HepG2 (cell line): ENCODE measurements around the gene SELENOV. TPM values are rescaled to one million over a fixed set of nuclear protein-coding genes. Genes with fewer than 3 reads are reported as not detected.
A peak's percentile ranks its signal among the peaks of the same experiment; 100 is the strongest.

Source experiments
- ATM ChIP-seq: fragments of 450-650 bp; IDR thresholded peaks from 2 replicates; pipeline ENCODE4 v1.7.1; 2017; ENCODE audit warnings: mild to moderate bottlenecking, borderline replicate concordance
- CEBPG ChIP-seq: IDR thresholded peaks from 2 replicates; pipeline ENCODE4 v1.6.1; 2016
- CSRNP2 ChIP-seq: sonication (generic); formaldehyde crosslinking; conservative IDR thresholded peaks from 2 replicates; pipeline ENCODE4 v1.8.0; 2022; ENCODE audit warnings: low read depth, missing genetic modification reagents
- FIP1L1 ChIP-seq: fragments of 200-400 bp; formaldehyde crosslinking; IDR thresholded peaks from 2 replicates; pipeline ENCODE4 v1.6.1; 2018; ENCODE audit warnings: low read depth, mild to moderate bottlenecking, low read length, moderate library complexity, borderline replicate concordance; ENCODE audit not compliant: insufficient read depth
- FOXC1 ChIP-seq: sonication (generic); formaldehyde crosslinking; IDR thresholded peaks from 2 replicates; pipeline ENCODE4 v1.8.0; 2022; ENCODE audit warnings: mild to moderate bottlenecking, missing genetic modification reagents, borderline replicate concordance
- HINFP ChIP-seq: sonication (generic); formaldehyde crosslinking; IDR thresholded peaks from 2 replicates; pipeline ENCODE4 v1.4.0; 2020; ENCODE audit warnings: low read depth, mild to moderate bottlenecking, missing genetic modification reagents
- HNF1B ChIP-seq: sonication (generic); formaldehyde crosslinking; IDR thresholded peaks from 2 replicates; pipeline ENCODE4 v1.5.1; 2020; ENCODE audit warnings: mild to moderate bottlenecking, moderate library complexity, missing genetic modification reagents
- KLF15 ChIP-seq: sonication (generic); formaldehyde crosslinking; IDR thresholded peaks from 2 replicates; pipeline ENCODE4 v1.8.1; 2023; ENCODE audit warnings: borderline replicate concordance, mild to moderate bottlenecking, inconsistent platforms, missing genetic modification reagents, mixed read lengths
- MED8 ChIP-seq: sonication (generic); formaldehyde crosslinking; IDR thresholded peaks from 2 replicates; pipeline ENCODE4 v1.8.1; 2023; ENCODE audit warnings: mild to moderate bottlenecking, missing genetic modification reagents; ENCODE audit not compliant: insufficient replicate concordance
- MLX ChIP-seq: IDR thresholded peaks from 2 replicates; pipeline ENCODE4 v1.6.1; 2016
- PRDM15 ChIP-seq: sonication (generic); formaldehyde crosslinking; IDR thresholded peaks from 2 replicates; pipeline ENCODE4 v1.4.0; 2020; ENCODE audit warnings: missing genetic modification reagents
- SMC3 ChIP-seq: IDR thresholded peaks from 2 replicates; pipeline ENCODE4 v1.6.1; 2011; ENCODE audit warnings: low read length, improper control_type of control experiment
- ZKSCAN5 ChIP-seq: sonication (generic); formaldehyde crosslinking; IDR thresholded peaks from 2 replicates; pipeline ENCODE4 v1.5.1; 2020; ENCODE audit warnings: mild to moderate bottlenecking, missing genetic modification reagents
- ZNF496 ChIP-seq: sonication (generic); formaldehyde crosslinking; IDR thresholded peaks from 2 replicates; pipeline ENCODE4 v1.8.1; 2023; ENCODE audit warnings: mild to moderate bottlenecking, moderate library complexity, missing genetic modification reagents; ENCODE audit not compliant: insufficient replicate concordance
- ZNF768 ChIP-seq: sonication (generic); formaldehyde crosslinking; IDR thresholded peaks from 2 replicates; pipeline ENCODE4 v1.4.0; 2020; ENCODE audit warnings: missing genetic modification reagents
- ZSCAN9 ChIP-seq: IDR thresholded peaks from 2 replicates; pipeline ENCODE4 v1.6.1; 2016; ENCODE audit warnings: borderline replicate concordance
- polyA plus RNA-seq, 8 experiments: library from polyadenylated mRNA; depleted of rRNA in 3 of 8; stranded (reverse) in 7 of 8; unstranded in 1 of 8; fragments of >200 nt; fragmentation: Illumina TruSeq in 4 of 8; extraction: Trizol in 4 of 8; gene quantifications; 2 replicates each; pipeline versions ENCODE4 v1.2.1 to v1.2.3, GENCODE V29; 2011 to 2016; ENCODE audit warnings: low read depth in 4 of 8, missing spikeins in 1 of 8, mixed read lengths in 1 of 8; ENCODE audit not compliant: insufficient read depth in 1 of 8
- total RNA-seq, 5 experiments: library from RNA; depleted of rRNA; stranded (reverse); fragments of >200 nt; fragmentation: Illumina TruSeq; extraction: Trizol; gene quantifications; 2 replicates each; pipeline ENCODE4 v1.2.3, GENCODE V29; 2016; ENCODE audit warnings: low read depth in 1 of 5

SELENOV gene
- total and polyA plus RNA-seq, 2 of the 13 experiments (the other 11 are each of a cell fraction or from before 2014, with no cell fraction given) = not detected

GRCh38 chr19:39532233-39533002 lies 17.5 kb downstream of the SELENOV start, which contains the start of gene EID2B (continued):
- TF ChIP-seq SMC3 (peak; percentile 69), ATM (no peak), FOXC1 (CRISPR knock-in tag) (peak; percentile 75), FIP1L1 (no peak), ZKSCAN5 (CRISPR knock-in tag) (no peak), HNF1B (CRISPR knock-in tag) (no peak), MLX (CRISPR knock-in tag) (no peak), CSRNP2 (CRISPR knock-in tag) (no peak), ZNF768 (CRISPR knock-in tag) (peak; percentile 46; the same call in 1 of the 2 replicates), MED8 (CRISPR knock-in tag) (no peak), HINFP (no peak), CEBPG (CRISPR knock-in tag) (peak; percentile 12; the same call in 1 of the 2 replicates), KLF15 (CRISPR knock-in tag) (no peak), PRDM15 (CRISPR knock-in tag) (no peak), ZNF496 (CRISPR knock-in tag) (no peak), ZSCAN9 (CRISPR knock-in tag) (no peak)
